BJ (cell line): Measurements from ENCODE around the gene GRAMD1B. TPM values are rescaled to one million over a fixed set of nuclear protein-coding genes. Genes with fewer than 3 reads are reported as not detected.

Experiments
- CTCF ChIA-PET: fragments of 350-600 bp; formaldehyde crosslinking; extraction: SDS; loops from one replicate; lab custom pipeline; 2021; ENCODE audit warnings: antibody characterized with exemption, inconsistent platforms; lab: Yijun Ruan, JAX
- POLR2A ChIA-PET: fragments of 300-600 bp; sonication (Branson Sonifier 250); formaldehyde crosslinking; extraction: SDS; loops from one replicate; lab custom pipeline; 2021; ENCODE audit warnings: antibody characterized with exemption; lab: Charles Lee
- DNase-seq: peaks from one replicate; pipeline ENCODE4 v3.0.0-alpha.2; 2011; ENCODE audit warnings: low read depth
- H3K27me3 ChIP-seq: 2 replicates; pipeline ENCODE4 v1.6.0; 2011; ENCODE audit warnings: low read length; ENCODE audit not compliant: control insufficient read depth, insufficient read depth
- H3K36me3 ChIP-seq: 2 replicates; pipeline ENCODE4 v1.5.1; 2011; ENCODE audit warnings: low read length; ENCODE audit not compliant: control insufficient read depth, insufficient read depth
- H3K4me3 ChIP-seq: 2 replicates; pipeline ENCODE4 v1.5.1; 2011; ENCODE audit warnings: low read depth, mild to moderate bottlenecking, control low read depth, low read length
- polyA plus RNA-seq: library from polyadenylated mRNA; depleted of rRNA; stranded (reverse); fragments of >200 nt; gene quantifications from 2 replicates; pipeline ENCODE4 v1.2.3, GENCODE V29; 2011
- TF ChIP-seq, protein P1 (sequence below): IDR thresholded peaks from 2 replicates; pipeline ENCODE4 v1.5.1; 2011; ENCODE audit warnings: low read depth, mild to moderate bottlenecking, control low read depth, inconsistent platforms, low read length, moderate library complexity; ENCODE audit not compliant: insufficient read depth

The GRAMD1B gene
- polyA plus RNA-seq, 1 experiment: 11.7 TPM

DNA sequence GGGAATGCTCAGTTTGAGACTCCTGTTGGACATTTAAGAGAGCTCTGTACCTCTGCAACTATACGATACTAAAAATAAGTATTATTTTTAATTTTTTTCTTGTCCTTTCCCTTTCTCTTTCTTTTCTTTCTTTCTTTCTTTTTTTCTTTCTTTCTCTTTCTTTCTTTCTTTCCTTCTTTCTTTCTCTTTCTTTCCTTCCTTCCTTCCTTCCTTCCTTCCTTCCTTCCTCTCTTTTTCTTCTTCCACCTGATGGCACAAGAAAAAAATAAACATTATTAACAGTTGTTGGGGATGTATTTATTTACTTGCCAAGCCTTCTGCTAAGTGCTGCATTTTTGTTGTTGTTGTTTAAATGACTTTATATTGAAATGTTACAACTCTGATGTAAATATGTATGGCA is 39.5 kb downstream of the GRAMD1B start:
- CTCF ChIA-PET: interaction anchor here (1.1 to 2.6 kb wide), 3 partner anchors 9 to 63 kb away, joined by 3 to 13 read pairs (median 3); no protein-coding TSS in a partner anchor
- no peak for DNase-seq
- TF ChIP-seq, protein P1, sequence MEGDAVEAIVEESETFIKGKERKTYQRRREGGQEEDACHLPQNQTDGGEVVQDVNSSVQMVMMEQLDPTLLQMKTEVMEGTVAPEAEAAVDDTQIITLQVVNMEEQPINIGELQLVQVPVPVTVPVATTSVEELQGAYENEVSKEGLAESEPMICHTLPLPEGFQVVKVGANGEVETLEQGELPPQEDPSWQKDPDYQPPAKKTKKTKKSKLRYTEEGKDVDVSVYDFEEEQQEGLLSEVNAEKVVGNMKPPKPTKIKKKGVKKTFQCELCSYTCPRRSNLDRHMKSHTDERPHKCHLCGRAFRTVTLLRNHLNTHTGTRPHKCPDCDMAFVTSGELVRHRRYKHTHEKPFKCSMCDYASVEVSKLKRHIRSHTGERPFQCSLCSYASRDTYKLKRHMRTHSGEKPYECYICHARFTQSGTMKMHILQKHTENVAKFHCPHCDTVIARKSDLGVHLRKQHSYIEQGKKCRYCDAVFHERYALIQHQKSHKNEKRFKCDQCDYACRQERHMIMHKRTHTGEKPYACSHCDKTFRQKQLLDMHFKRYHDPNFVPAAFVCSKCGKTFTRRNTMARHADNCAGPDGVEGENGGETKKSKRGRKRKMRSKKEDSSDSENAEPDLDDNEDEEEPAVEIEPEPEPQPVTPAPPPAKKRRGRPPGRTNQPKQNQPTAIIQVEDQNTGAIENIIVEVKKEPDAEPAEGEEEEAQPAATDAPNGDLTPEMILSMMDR: no peak
- H3K36me3 ChIP-seq: no peaks in the 10 kb centered on the region
- no peak overlapping the region for H3K4me3 ChIP-seq
- no peaks in the 10 kb centered on the region for H3K27me3 ChIP-seq
- POLR2A ChIA-PET: no interaction called here

DNA sequence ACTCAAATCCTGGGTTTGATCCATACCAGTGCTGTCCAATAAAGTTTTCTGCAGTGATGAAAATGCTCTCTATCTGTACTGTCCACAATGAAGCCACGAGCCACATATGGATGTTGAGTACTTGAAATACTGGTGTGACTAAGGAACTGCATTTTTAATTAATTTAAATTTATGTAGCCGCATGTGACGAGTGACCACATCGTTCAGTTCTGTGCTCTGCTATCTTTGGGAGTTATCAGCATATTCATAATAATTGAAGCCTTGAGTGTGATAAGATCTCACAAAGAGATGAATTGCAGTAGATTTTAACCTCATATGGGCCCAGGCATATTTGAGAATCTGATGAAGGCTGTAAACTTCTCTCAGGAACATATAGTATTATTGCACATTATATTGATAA is 40.8 kb downstream of the GRAMD1B start:
- H3K36me3 ChIP-seq: no peaks in the 10 kb centered on the region
- H3K4me3 ChIP-seq: no peak overlapping the region
- no peak for DNase-seq
- H3K27me3 ChIP-seq: no peaks in the 10 kb centered on the region
- ChIA-PET CTCF (interaction anchor here (2.6 kb wide), 1 partner anchor 64 kb away, joined by 13 read pairs; no protein-coding TSS in a partner anchor), POLR2A (no interaction called here)
- TF ChIP-seq, protein P1: no peak

DNA sequence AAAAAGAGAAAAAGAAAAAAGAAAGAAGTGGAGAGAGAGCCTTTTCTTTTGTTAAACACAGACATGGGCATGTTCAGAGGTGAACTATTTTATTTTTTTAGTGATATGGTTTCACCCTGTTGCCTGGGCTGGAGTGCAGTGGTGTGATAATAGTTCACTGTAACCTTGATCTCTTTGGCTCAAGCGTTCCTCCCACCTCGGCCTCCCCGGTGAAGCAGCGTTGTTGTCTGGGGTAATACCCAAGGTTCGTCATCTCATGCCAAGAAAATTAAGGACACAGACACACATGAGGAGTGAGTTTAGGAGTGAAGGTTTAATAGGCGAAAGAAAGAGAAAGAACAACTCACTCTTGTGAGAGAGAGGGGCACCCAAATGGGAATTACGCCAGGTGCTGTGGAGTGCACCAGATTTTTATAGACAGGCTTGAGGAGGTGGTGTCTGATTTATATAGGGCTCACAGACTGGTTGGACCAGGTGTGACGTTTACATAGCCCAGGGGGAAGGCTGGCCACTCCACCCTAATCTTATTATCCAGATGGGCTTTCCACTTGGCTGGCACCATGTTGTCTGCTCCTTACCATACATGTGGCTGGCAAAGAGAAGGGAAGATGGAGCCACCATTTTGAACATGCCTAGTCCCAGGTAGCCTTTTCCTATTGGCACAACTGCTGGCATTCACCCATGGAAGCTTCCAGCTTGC is 42.3 kb downstream of the GRAMD1B start:
- Histone ChIP-seq H3K36me3 (no peaks in the 10 kb centered on the region), H3K27me3 (no peaks in the 10 kb centered on the region), H3K4me3 (no peak overlapping the region)
- TF ChIP-seq, protein P1: no peak
- DNase-seq: no peak
- ChIA-PET CTCF (interaction anchor here (0.7 to 8.4 kb wide), 4 partner anchors 41 to 105 kb away, joined by 3 to 158 read pairs (median 3); no protein-coding TSS in a partner anchor), POLR2A (no interaction called here)

DNA sequence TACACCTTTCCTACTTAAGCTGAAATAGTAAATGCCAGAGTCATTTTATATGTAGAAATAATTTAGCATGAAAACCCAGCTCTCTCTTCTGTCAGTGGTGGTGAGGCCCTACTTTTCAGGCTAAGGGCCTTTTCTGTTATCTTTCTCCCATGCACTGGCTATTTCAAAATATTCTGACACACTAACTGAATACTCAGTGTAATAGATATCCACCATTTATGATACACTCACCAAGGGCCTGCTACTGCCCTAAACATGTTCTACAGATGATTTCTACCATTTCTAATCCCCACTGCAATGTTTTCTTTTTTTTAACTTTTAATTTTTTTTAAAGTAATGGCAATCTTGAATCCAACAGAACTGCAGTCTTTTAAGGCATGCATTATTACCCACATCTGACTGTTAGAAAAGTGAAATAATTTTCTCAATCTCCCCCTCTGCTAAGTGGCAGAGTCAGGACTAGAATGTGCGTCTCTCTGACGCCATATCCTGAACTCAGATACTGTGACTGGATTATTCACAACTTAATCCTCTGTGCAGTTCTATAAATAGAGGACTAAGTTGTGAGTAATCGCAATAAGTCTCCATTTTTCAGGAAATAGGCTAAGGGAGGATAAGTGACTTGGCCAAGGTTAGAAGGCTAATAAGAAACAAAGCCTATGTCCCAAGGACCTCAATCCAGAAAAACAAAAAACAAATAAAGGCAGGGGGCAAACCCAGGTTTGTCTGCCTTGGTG is 44.0 kb downstream of the GRAMD1B start:
- Histone ChIP-seq H3K36me3 (no peaks in the 10 kb centered on the region), H3K27me3 (no peaks in the 10 kb centered on the region), H3K4me3 (no peak overlapping the region)
- DNase-seq: peak; percentile 88
- TF ChIP-seq, protein P1: no peak
- POLR2A ChIA-PET: no interaction called here
- CTCF ChIA-PET: interaction anchor here (1.0 to 8.4 kb wide), 12 partner anchors 10 to 366 kb away, joined by 3 to 158 read pairs (median 4); no protein-coding TSS in a partner anchor

DNA sequence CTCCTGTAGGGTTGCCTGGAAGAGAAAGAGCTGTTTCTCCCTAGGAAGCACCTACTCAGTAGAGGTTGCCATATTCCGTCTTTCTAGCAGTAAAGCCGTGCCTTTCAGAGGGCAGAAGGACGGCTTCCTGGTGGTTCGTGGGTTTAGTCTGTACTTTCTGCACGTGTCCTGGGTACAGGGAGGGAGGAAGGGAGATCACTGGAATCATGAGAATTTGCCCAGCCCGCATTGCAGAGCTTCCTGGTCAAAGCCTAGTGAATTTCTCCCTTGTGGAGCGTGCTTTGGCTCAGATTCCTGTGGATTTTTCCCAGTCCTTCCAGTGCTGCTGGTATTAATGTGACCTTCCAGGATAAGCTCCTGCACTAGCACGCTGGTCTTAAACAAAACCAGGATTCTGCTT is 44.9 kb downstream of the GRAMD1B start:
- CTCF ChIA-PET: interaction anchor here (0.6 to 8.4 kb wide), 16 partner anchors 10 to 368 kb away, joined by 3 to 158 read pairs (median 3); no protein-coding TSS in a partner anchor
- TF ChIP-seq, protein P1: no peak
- Histone ChIP-seq H3K27me3 (no peaks in the 10 kb centered on the region), H3K4me3 (no peak overlapping the region), H3K36me3 (no peaks in the 10 kb centered on the region)
- peak; percentile 89 for DNase-seq
- POLR2A ChIA-PET: no interaction called here
